Measurements from ENCODE around the gene DDX24. TPM values are rescaled to one million over a fixed set of nuclear protein-coding genes. Genes with fewer than 3 reads are reported as not detected.

DDX24 gene
- polyA plus RNA-seq, 1 donor (not counting 4 experiments of a cell fraction or from before 2014, with no cell fraction given): 171 TPM

- Histone ChIP-seq H3K27me3 (ENCODE audit: control insufficient read depth, extremely low read depth, insufficient read depth, low read length) (no peaks in the 10 kb centered on the region), H3K9me3 (ENCODE audit: control insufficient read depth, low read depth, low read length) (no peaks in the 10 kb centered on the region), H3K9ac (ENCODE audit: control insufficient read depth, extremely low read depth, insufficient read depth, low read length) (no peak overlapping the region), H3K4me1 (ENCODE audit: control insufficient read depth, extremely low read depth, insufficient read depth, low read length) (peaks cover 15% of the 10 kb centered on the region), H3K27ac (ENCODE audit: control insufficient read depth, insufficient read depth, low read length) (no peak overlapping the region), H2AFZ (ENCODE audit: control insufficient read depth, low read length) (no peak overlapping the region), H3K79me2 (ENCODE audit: control insufficient read depth, insufficient read depth, low read length) (no peaks in the 10 kb centered on the region), H3K36me3 (ENCODE audit: control insufficient read depth in 2 of 2, extremely low read depth in 1 of 2, insufficient read depth in 2 of 2, low read length in 2 of 2) (no peaks in the 10 kb centered on the region), H4K20me1 (ENCODE audit: control insufficient read depth, extremely low read depth, insufficient read depth, low read length) (peaks cover 3% of the 10 kb centered on the region), H3K4me3 (ENCODE audit: control insufficient read depth in 2 of 3, extremely low read depth in 1 of 3, insufficient read depth in 2 of 3, low read depth in 1 of 3, low read length in 3 of 3) (no peak overlapping the region), H3K4me2 (ENCODE audit: control insufficient read depth, extremely low read depth, insufficient read depth, low read depth, low read length) (no peak overlapping the region), H3K9me1 (ENCODE audit: control insufficient read depth, extremely low read depth, insufficient read depth, low read length) (peaks cover 6% of the 10 kb centered on the region)
- DNase-seq (ENCODE audit: low read depth, low spot score): no peak
- TF ChIP-seq CTCF (optimal IDR thresholded peaks at IDR 0.05 in 1 of 3, IDR thresholded peaks at IDR 0.05 in 1 of 3, conservative IDR thresholded peaks at IDR 0.05 in 1 of 3; ENCODE audit: extremely low read depth in 1 of 3, insufficient read depth in 2 of 3, low read length in 3 of 3): no peak
- dilution Hi-C loops (cut with MboI; ENCODE audit: extremely low pct_ligation_motif_present, low sequenced_read_pairs): no loop called here
- FAIRE-seq: no peak
Measured at GRCh38 chr14:94029671-94030203, 51.3 kb downstream of the DDX24 start.

DNA sequence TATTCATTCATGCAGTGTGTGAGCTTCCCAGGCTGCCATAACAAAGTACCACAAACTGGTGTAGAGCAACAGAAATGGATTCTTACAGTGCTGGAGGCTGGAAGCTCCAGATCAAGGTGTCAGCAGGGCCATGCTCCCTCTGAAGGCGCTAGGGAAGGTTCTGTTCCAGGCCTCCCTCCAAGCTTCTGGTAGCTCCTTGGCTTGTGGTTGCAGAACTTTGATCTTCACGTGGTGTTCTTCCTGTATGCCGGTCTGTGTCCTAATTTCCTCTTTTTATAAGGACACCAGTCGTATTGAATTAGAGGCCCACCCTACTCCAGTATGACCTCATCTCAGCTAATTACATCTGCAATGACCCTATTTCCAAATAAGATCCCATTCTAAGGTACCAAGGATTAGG is 51.7 kb downstream of the DDX24 start:
- Histone ChIP-seq H2AFZ (ENCODE audit: control insufficient read depth, low read length) (no peak overlapping the region), H3K4me2 (ENCODE audit: control insufficient read depth, extremely low read depth, insufficient read depth, low read depth, low read length) (no peak overlapping the region), H3K79me2 (ENCODE audit: control insufficient read depth, insufficient read depth, low read length) (no peaks in the 10 kb centered on the region), H3K4me1 (ENCODE audit: control insufficient read depth, extremely low read depth, insufficient read depth, low read length) (peaks cover 15% of the 10 kb centered on the region), H3K4me3 (ENCODE audit: control insufficient read depth in 2 of 3, extremely low read depth in 1 of 3, insufficient read depth in 2 of 3, low read depth in 1 of 3, low read length in 3 of 3) (no peak overlapping the region), H3K36me3 (ENCODE audit: control insufficient read depth in 2 of 2, extremely low read depth in 1 of 2, insufficient read depth in 2 of 2, low read length in 2 of 2) (no peaks in the 10 kb centered on the region), H3K9ac (ENCODE audit: control insufficient read depth, extremely low read depth, insufficient read depth, low read length) (no peak overlapping the region), H3K9me3 (ENCODE audit: control insufficient read depth, low read depth, low read length) (no peaks in the 10 kb centered on the region), H4K20me1 (ENCODE audit: control insufficient read depth, extremely low read depth, insufficient read depth, low read length) (peaks cover 3% of the 10 kb centered on the region), H3K9me1 (ENCODE audit: control insufficient read depth, extremely low read depth, insufficient read depth, low read length) (peaks cover 6% of the 10 kb centered on the region), H3K27me3 (ENCODE audit: control insufficient read depth, extremely low read depth, insufficient read depth, low read length) (no peaks in the 10 kb centered on the region), H3K27ac (ENCODE audit: control insufficient read depth, insufficient read depth, low read length) (no peak overlapping the region)
- dilution Hi-C loops (cut with MboI; ENCODE audit: extremely low pct_ligation_motif_present, low sequenced_read_pairs): no loop called here
- TF ChIP-seq EZH2 (IDR thresholded peaks at IDR 0.05; ENCODE audit: low read length): no peak
- no peak for TF ChIP-seq CTCF (optimal IDR thresholded peaks at IDR 0.05 in 1 of 3, IDR thresholded peaks at IDR 0.05 in 1 of 3, conservative IDR thresholded peaks at IDR 0.05 in 1 of 3; ENCODE audit: extremely low read depth in 1 of 3, insufficient read depth in 2 of 3, low read length in 3 of 3)
- no peak for DNase-seq (ENCODE audit: low read depth, low spot score)
- FAIRE-seq: no peak

All from keratinocyte (primary cell).